HCT116 (cell line): ENCODE results near the gene TRAF3IP1. TPM values are rescaled to one million over a fixed set of nuclear protein-coding genes. Genes with fewer than 3 reads are reported as not detected.
A peak's percentile ranks its signal among the peaks of the same experiment; 100 is the strongest.

ENCODE experiments used
- ATAC-seq: fragments of 200-7000 bp; cut with Tn5 transposase; 2 replicates; pipeline ENCODE4 v1.9.1; 2020; ENCODE audit warnings: mild to moderate bottlenecking, moderate library complexity
- BruUV-seq: library from RNA; stranded (reverse); fragments of 400-500 nt; replicated peaks from 2 replicates; lab custom pipeline; 2021; lab: Mats Ljungman, UMichigan
- CTCF ChIA-PET: fragments of 300-600 bp; sonication (Branson Sonifier 250); formaldehyde crosslinking; loops from one replicate; lab custom pipeline; 2021; ENCODE audit warnings: antibody characterized with exemption; lab: Charles Lee
- POLR2A ChIA-PET: fragments of 300-600, 350-600 bp; sonication (Branson Sonifier 250); formaldehyde crosslinking; loops from one replicate; lab custom pipeline; 2021; ENCODE audit warnings: antibody characterized with exemption; lab: Charles Lee
- RAD21 ChIA-PET, 2 experiments: fragments of 300-600 bp; sonication (Branson Sonifier 250); formaldehyde crosslinking; loops; one replicate each; lab custom pipeline; 2023; ENCODE audit warnings: low total read pairs in 2 of 2; ENCODE audit not compliant: uncharacterized antibody in 2 of 2, unreplicated experiment in 2 of 2, low non-redundant PET in 1 of 2; lab: Charles Lee
- DNase-seq: peaks from one replicate; pipeline ENCODE4 v3.0.0-alpha.2; 2010; ENCODE audit warnings: low read depth, low spot score
- H2AFZ ChIP-seq: fragments of 200-600 bp; shearing (Covaris generic), sonication (generic); 2 replicates; pipeline ENCODE4 v1.6.1; 2017; ENCODE audit warnings: low read depth, mixed run types, mixed read lengths, antibody characterized with exemption, low read length; ENCODE audit not compliant: poor library complexity, severe bottlenecking
- H3K27ac ChIP-seq: 2 replicates; pipeline ENCODE4 v1.5.1; 2012; ENCODE audit warnings: low read depth, low read length
- H3K27me3 ChIP-seq: fragments of 200-600 bp; sonication (generic); 2 replicates; pipeline ENCODE4 v1.6.1; 2016; ENCODE audit warnings: mixed run types, low read length, mixed read lengths; ENCODE audit not compliant: insufficient read depth
- H3K36me3 ChIP-seq, 2 experiments: fragments of 200-500 bp in 1 of 2; fragments of 200-600 bp in 1 of 2; sonication (Bioruptor generic) in 1 of 2; sonication (generic) in 1 of 2; 2 replicates each; pipeline versions ENCODE4 v1.5.1 to v1.6.1; 2014 to 2016; ENCODE audit warnings: low read length in 2 of 2, inconsistent platforms in 1 of 2, mixed read lengths in 1 of 2, mixed run types in 1 of 2; ENCODE audit not compliant: insufficient read depth in 2 of 2, control insufficient read depth in 1 of 2
- H3K4me1 ChIP-seq, 2 experiments: fragments of 200-600 bp in 1 of 2; sonication (generic) in 1 of 2; 2 replicates each; pipeline versions ENCODE4 v1.5.1 to v1.6.1; 2012 to 2017; ENCODE audit warnings: low read length in 2 of 2, inconsistent platforms in 1 of 2, mild to moderate bottlenecking in 1 of 2, mixed read lengths in 1 of 2, mixed run types in 1 of 2, moderate library complexity in 1 of 2; ENCODE audit not compliant: insufficient read depth in 2 of 2, control insufficient read depth in 1 of 2
- H3K4me2 ChIP-seq: fragments of 200-600 bp; sonication (generic); 2 replicates; pipeline ENCODE4 v1.6.1; 2017; ENCODE audit warnings: mixed run types, low read length, mixed read lengths
- H3K4me3 ChIP-seq, 2 experiments: fragments of 200-600 bp in 1 of 2; sonication (generic) in 1 of 2; replicated peaks in 1 of 2; 2 replicates each; pipeline ENCODE4 v1.5.1; 2011 to 2016; ENCODE audit warnings: low read length in 2 of 2, control low read depth in 1 of 2, low read depth in 1 of 2, mild to moderate bottlenecking in 1 of 2, mixed read lengths in 1 of 2, mixed run types in 1 of 2
- H3K79me2 ChIP-seq: fragments of 200-600 bp; sonication (generic); 2 replicates; pipeline ENCODE4 v1.6.1; 2017; ENCODE audit warnings: mild to moderate bottlenecking, mixed run types, low read length, moderate library complexity, mixed read lengths; ENCODE audit not compliant: insufficient read depth
- H3K9ac ChIP-seq: fragments of 200-600 bp; sonication (generic); 2 replicates; pipeline ENCODE4 v1.6.1; 2016; ENCODE audit warnings: low read length, mixed read lengths
- H3K9me2 ChIP-seq: fragments of 200-600 bp; sonication (generic), shearing (Covaris generic); 2 replicates; pipeline ENCODE4 v1.6.1; 2017; ENCODE audit warnings: mixed run types, mild to moderate bottlenecking, moderate library complexity; ENCODE audit not compliant: insufficient read depth
- H3K9me3 ChIP-seq, 2 experiments: fragments of 200-500 bp in 1 of 2; fragments of 200-600 bp in 1 of 2; sonication (Bioruptor generic) in 1 of 2; sonication (generic) in 1 of 2; 2 replicates each; pipeline ENCODE4 v1.6.1; 2014 to 2017; ENCODE audit warnings: low read length in 2 of 2, mixed read lengths in 2 of 2, inconsistent platforms in 1 of 2, low read depth in 1 of 2, mild to moderate bottlenecking in 1 of 2, mixed run types in 1 of 2, moderate library complexity in 1 of 2; ENCODE audit not compliant: control insufficient read depth in 1 of 2, insufficient read depth in 1 of 2
- H4K20me1 ChIP-seq: fragments of 200-600 bp; sonication (generic), shearing (Covaris generic); 2 replicates; pipeline ENCODE4 v1.6.1; 2017; ENCODE audit warnings: mixed run types, mild to moderate bottlenecking, moderate library complexity; ENCODE audit not compliant: insufficient read depth
- CBX3 ChIP-seq: IDR thresholded peaks from 2 replicates; pipeline ENCODE4 v1.6.1; 2012; ENCODE audit warnings: low read depth
- CEBPB ChIP-seq: IDR thresholded peaks from 2 replicates; pipeline ENCODE4 v1.6.1; 2012; ENCODE audit warnings: low read depth
- EGR1 ChIP-seq: IDR thresholded peaks from 2 replicates; pipeline ENCODE4 v1.6.1; 2012; ENCODE audit warnings: low read depth
- ELF1 ChIP-seq: IDR thresholded peaks from 2 replicates; pipeline ENCODE4 v1.6.1; 2012; ENCODE audit warnings: low read depth, borderline replicate concordance
- EZH2 ChIP-seq: fragments of 200-600 bp; sonication (generic); IDR thresholded peaks from 2 replicates; pipeline ENCODE4 v1.6.1; 2017; ENCODE audit warnings: antibody characterized with exemption, mixed run types
- EZH2phosphoT487 ChIP-seq: fragments of 200-600 bp; IDR thresholded peaks from 2 replicates; pipeline ENCODE4 v1.6.1; 2018; ENCODE audit warnings: antibody characterized with exemption, borderline replicate concordance
- POLR2A ChIP-seq: IDR thresholded peaks from 2 replicates; pipeline ENCODE4 v1.7.0; 2011; ENCODE audit warnings: borderline replicate concordance; ENCODE audit not compliant: insufficient read depth, insufficient read length; ENCODE audit errors: extremely low read depth
- POLR2AphosphoS5 ChIP-seq: IDR thresholded peaks from 2 replicates; pipeline ENCODE4 v1.6.1; 2011; ENCODE audit warnings: mild to moderate bottlenecking, low read depth, low read length, moderate library complexity
- RAD21 ChIP-seq: IDR thresholded peaks from 2 replicates; pipeline ENCODE4 v1.6.1; 2012; ENCODE audit warnings: low read depth, mild to moderate bottlenecking
- SIN3A ChIP-seq: IDR thresholded peaks from 2 replicates; pipeline ENCODE4 v1.6.1; 2012; ENCODE audit warnings: low read depth
- TCF7L2 ChIP-seq: IDR thresholded peaks from 2 replicates; pipeline ENCODE4 v1.7.0; 2011; ENCODE audit warnings: borderline replicate concordance, inconsistent platforms; ENCODE audit not compliant: insufficient read depth, insufficient read length; ENCODE audit errors: extremely low read depth
- YY1 ChIP-seq: IDR thresholded peaks from 2 replicates; pipeline ENCODE4 v1.6.1; 2011; ENCODE audit warnings: low read length, low read depth, moderate library complexity, mild to moderate bottlenecking; ENCODE audit not compliant: insufficient replicate concordance; ENCODE audit errors: extremely low read depth
- ZFX ChIP-seq: fragments of 450-650 bp; IDR thresholded peaks from 2 replicates; pipeline ENCODE4 v1.6.1; 2017
- intact Hi-C: fragments of 100-400 bp; cut with micrococcal nuclease; formaldehyde crosslinking; loops from 2 replicates; pipeline ENCODE4 v1.10.0; 2022
- total RNA-seq: library from RNA; stranded (reverse); gene quantifications from one replicate; pipeline ENCODE4 v1.2.1, GENCODE V29; 2021; ENCODE audit not compliant: unreplicated experiment
- TF ChIP-seq, protein P1 (sequence below), 3 experiments: fragments of 200-600 bp in 1 of 3; sonication (generic) in 1 of 3; IDR thresholded peaks in 2 of 3; conservative IDR thresholded peaks in 1 of 3; 2 replicates each; pipeline ENCODE4 v1.5.1; 2012 to 2017; ENCODE audit warnings: low read depth in 2 of 3, low read length in 2 of 3, antibody characterized with exemption in 1 of 3, borderline replicate concordance in 1 of 3, control low read depth in 1 of 3, mild to moderate bottlenecking in 1 of 3, mixed read lengths in 1 of 3, mixed run types in 1 of 3, moderate library complexity in 1 of 3; ENCODE audit not compliant: insufficient read depth in 1 of 3
- TF ChIP-seq, protein P2 (sequence below): IDR thresholded peaks from 2 replicates; pipeline ENCODE4 v1.6.1; 2012

Gene TRAF3IP1
- total RNA-seq, 1 experiment from 2014 or later = 19.4 TPM

DNA sequence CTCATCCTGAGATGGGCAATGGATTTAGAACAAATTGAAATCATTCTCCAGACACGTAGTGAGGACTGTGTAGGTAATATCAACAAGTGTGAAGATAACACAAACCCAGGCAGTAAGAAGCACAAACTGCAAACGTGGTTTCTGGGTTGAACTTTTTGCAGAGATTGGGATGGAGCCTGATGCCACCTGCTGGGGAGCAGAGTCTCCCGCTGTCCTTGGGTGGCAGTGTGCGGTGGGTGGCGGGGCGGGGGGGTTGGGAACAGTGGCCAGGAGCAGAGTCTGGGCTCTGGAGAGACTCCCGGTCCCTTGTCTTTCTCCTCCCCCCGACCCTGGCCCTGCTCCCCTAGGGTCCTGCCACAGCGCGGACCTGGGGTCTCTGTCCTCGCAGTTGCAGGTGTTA, 19.5 kb downstream of the TRAF3IP1 start:
- no peaks in the 10 kb centered on the region for H3K9me3 ChIP-seq
- H3K9me2 ChIP-seq = no peaks in the 10 kb centered on the region
- H3K9ac ChIP-seq = no peak overlapping the region
- H4K20me1 ChIP-seq = no peaks in the 10 kb centered on the region
- ATAC-seq (no peak), DNase-seq (no peak)
- TF ChIP-seq SIN3A (no peak), ZFX (no peak), ELF1 (no peak), EZH2 (no peak), YY1 (no peak), POLR2AphosphoS5 (no peak), RAD21 (peak; percentile 36)
- TF ChIP-seq, protein P1, sequence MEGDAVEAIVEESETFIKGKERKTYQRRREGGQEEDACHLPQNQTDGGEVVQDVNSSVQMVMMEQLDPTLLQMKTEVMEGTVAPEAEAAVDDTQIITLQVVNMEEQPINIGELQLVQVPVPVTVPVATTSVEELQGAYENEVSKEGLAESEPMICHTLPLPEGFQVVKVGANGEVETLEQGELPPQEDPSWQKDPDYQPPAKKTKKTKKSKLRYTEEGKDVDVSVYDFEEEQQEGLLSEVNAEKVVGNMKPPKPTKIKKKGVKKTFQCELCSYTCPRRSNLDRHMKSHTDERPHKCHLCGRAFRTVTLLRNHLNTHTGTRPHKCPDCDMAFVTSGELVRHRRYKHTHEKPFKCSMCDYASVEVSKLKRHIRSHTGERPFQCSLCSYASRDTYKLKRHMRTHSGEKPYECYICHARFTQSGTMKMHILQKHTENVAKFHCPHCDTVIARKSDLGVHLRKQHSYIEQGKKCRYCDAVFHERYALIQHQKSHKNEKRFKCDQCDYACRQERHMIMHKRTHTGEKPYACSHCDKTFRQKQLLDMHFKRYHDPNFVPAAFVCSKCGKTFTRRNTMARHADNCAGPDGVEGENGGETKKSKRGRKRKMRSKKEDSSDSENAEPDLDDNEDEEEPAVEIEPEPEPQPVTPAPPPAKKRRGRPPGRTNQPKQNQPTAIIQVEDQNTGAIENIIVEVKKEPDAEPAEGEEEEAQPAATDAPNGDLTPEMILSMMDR (IDR thresholded peaks at IDR 0.05 in 2 of 3, conservative IDR thresholded peaks at IDR 0.05 in 1 of 3; ENCODE audit: borderline replicate concordance in 1 of 3, insufficient read depth in 1 of 3, low read depth in 2 of 3, low read length in 2 of 3) = peak; percentile 17 to 33 (median 18); a peak in 3 of 6 replicates
- POLR2A ChIA-PET = no interaction called here
- BruUV-seq = no TSS peak
- CTCF ChIA-PET = interaction anchor here (0.6 kb wide), 1 partner anchor 29 kb away, joined by 3 read pairs; no protein-coding TSS in a partner anchor
- H3K4me3 ChIP-seq = no peak overlapping the region
- no peak overlapping the region for H3K4me2 ChIP-seq
- RAD21 ChIA-PET = no interaction called here
- peaks cover 0 to 3% of the 10 kb centered on the region in 2 experiments; a peak in 1 of 4 replicates for H3K36me3 ChIP-seq
- H3K27ac ChIP-seq = no peak overlapping the region
- no peaks in the 10 kb centered on the region; the same call in 1 of the 2 replicates for H3K79me2 ChIP-seq
- no peak overlapping the region for H2AFZ ChIP-seq
- intact Hi-C loops = loop anchor here (10.0 kb wide), 1 partner anchor 85 kb away; no protein-coding TSS in a partner anchor
- H3K4me1 ChIP-seq = no peaks in the 10 kb centered on the region
- no peaks in the 10 kb centered on the region for H3K27me3 ChIP-seq

DNA sequence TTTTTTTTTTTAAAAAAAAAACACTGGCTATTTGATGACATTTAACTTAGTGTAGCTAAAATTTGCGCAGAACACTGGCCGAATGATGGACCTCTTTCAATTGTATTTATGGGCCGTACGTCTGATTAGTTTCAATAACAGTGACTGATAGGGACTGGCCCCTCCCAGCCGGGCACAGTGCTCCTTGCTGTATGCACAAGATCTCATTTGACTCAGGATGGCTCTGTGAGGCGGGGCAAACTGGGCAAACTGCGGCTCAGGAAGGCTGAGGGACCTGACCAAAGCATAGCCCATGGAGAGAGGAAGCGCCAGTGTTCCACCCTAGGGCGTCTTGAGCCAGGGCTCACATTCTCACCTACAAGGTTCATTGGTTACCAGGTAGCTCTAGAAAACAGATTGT, 21.2 kb downstream of the TRAF3IP1 start:
- ChIA-PET RAD21 (no interaction called here), CTCF (interaction anchor here (1.2 to 1.7 kb wide), 2 partner anchors 15 to 78 kb away, joined by 3 read pairs; no protein-coding TSS in a partner anchor), POLR2A (no interaction called here)
- H3K9ac ChIP-seq = no peak overlapping the region
- H3K9me3 ChIP-seq = no peaks in the 10 kb centered on the region
- BruUV-seq = no TSS peak
- no peak overlapping the region for H3K4me2 ChIP-seq
- H3K9me2 ChIP-seq = no peaks in the 10 kb centered on the region
- no peaks in the 10 kb centered on the region for H4K20me1 ChIP-seq
- H3K4me3 ChIP-seq = no peak overlapping the region
- no peaks in the 10 kb centered on the region for H3K36me3 ChIP-seq
- no peak for ATAC-seq
- H3K79me2 ChIP-seq = no peaks in the 10 kb centered on the region; the same call in 1 of the 2 replicates
- no peaks in the 10 kb centered on the region for H3K27me3 ChIP-seq
- H3K27ac ChIP-seq = no peak overlapping the region
- H2AFZ ChIP-seq = no peak overlapping the region
- no peak for DNase-seq
- intact Hi-C loops = no loop called here
- H3K4me1 ChIP-seq = no peaks in the 10 kb centered on the region
- TF ChIP-seq, protein P1 (IDR thresholded peaks at IDR 0.05 in 2 of 3, conservative IDR thresholded peaks at IDR 0.05 in 1 of 3; ENCODE audit: borderline replicate concordance in 1 of 3, insufficient read depth in 1 of 3, low read depth in 2 of 3, low read length in 2 of 3) = no peak
- no peak for TF ChIP-seq EGR1
- TF ChIP-seq POLR2AphosphoS5 = no peak
- TF ChIP-seq EZH2 = no peak
- no peak for TF ChIP-seq CEBPB
- no peak for TF ChIP-seq EZH2phosphoT487
- TF ChIP-seq ELF1 = no peak
- TF ChIP-seq, protein P2, sequence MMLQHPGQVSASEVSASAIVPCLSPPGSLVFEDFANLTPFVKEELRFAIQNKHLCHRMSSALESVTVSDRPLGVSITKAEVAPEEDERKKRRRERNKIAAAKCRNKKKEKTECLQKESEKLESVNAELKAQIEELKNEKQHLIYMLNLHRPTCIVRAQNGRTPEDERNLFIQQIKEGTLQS = no peak
- no peak for TF ChIP-seq ZFX
- no peak for TF ChIP-seq CBX3
- no peak for TF ChIP-seq POLR2A
- TF ChIP-seq TCF7L2 = no peak
